LNCaP clone FGC (cell line): ENCODE data around the gene ZNF492.

Experiments
- DNase-seq: peaks from one replicate; pipeline ENCODE4 v3.0.0-alpha.2; 2011; ENCODE audit warnings: low read depth
- H3K4me3 ChIP-seq: 2 replicates; pipeline ENCODE4 v1.5.1; 2011; ENCODE audit warnings: mild to moderate bottlenecking, low read depth, low read length, control low read depth
- CTCF ChIP-seq: IDR thresholded peaks from 2 replicates; pipeline ENCODE4 v1.5.1; 2012; ENCODE audit warnings: mild to moderate bottlenecking; ENCODE audit not compliant: control insufficient read depth, insufficient read depth; ENCODE audit errors: extremely low read depth

ZNF492 gene

GRCh38 chr19:22603518-22604440 is 30.3 kb upstream of the ZNF492 start:
- no peak overlapping the region for H3K4me3 ChIP-seq
- no peak for TF ChIP-seq CTCF
- no peak for DNase-seq

- DNase-seq = no peak
- TF ChIP-seq CTCF = no peak
- H3K4me3 ChIP-seq = no peak overlapping the region
Observed at GRCh38 chr19:22604571-22605274, 29.4 kb upstream of the ZNF492 start.

DNA sequence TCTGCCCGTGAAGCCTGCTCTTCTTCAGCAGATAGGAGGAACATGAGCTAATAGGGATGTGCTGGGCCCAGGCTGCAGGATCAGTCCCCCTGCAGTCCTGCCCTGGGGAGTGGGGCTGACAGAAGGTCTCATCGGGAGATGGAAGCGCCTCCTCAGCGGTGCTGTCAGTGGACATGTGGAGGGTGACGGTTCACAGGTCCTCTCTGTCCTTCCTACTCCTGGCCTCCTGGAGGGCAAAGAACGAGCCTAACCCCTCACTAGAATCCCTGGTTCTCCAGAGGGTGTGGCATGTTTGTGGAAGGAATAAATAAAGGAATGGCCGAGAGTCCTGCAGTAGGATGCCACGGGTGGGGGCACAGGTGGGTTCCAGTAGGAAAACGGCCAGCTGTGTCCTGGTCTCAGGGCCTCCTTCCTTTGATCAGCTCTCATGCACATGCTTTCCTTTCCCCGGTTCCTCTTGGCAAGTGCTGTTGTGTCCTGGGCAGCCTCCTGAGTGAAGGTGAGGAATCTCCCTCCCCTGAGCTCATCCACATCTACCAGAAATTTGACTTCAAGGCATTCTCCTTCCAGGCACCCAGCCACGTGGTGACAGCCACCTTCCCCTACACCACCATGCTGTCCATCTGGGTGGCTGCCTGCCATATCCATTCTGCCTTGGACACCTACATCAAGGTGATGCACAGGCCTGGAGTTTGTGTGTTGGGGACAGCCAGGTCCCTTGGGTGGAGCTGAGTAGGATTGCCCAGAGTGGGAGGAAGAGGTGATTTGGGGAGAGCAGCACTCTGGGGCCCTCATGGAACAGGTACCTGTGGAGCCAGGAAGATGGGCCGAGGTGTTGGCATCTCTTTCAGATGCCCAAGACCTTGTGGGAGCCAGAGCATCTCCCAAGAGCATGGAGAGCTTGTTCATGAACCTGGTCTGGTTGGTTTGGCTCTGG is 28.6 kb upstream of the ZNF492 start:
- no peak for DNase-seq
- H3K4me3 ChIP-seq = no peak overlapping the region
- TF ChIP-seq CTCF = no peak

GRCh38 chr19:22606212-22606553 is 27.9 kb upstream of the ZNF492 start:
- no peak for DNase-seq
- no peak overlapping the region for H3K4me3 ChIP-seq
- TF ChIP-seq CTCF = no peak

DNA sequence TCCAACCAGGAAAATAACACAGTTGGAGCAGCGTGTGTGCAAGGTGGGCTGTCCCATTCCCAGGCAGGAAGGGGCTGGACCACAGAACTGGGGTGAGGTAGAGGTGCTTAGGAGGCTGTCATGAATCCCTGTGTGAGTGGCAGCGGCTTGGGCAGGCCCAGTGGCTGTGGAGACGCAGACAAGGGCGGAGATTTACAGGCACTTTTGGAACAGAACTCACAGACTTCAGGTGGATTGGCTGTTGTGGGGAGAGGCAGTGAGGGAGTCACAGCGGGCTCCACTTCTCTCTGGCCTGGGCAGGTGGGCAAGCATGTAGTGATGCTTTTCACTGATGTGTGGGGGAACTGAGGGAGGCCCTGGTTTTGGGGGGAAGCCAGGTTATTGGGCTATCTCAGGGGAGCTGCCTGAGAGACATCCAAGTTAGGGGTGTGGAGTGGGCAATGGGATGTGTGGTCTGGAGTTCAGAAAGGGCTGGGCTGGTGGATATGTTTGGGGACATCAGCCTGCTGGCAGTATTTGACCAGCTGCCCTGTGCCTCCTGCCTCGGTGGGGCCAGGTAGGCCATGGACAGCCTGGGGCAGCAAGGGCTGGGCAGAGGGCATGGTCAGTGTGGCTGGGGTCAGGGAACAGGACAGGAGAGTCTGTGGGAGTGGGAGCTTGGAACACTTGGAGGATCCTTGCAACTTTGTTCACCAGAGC is 27.0 kb upstream of the ZNF492 start:
- DNase-seq = no peak
- TF ChIP-seq CTCF = no peak
- no peak overlapping the region for H3K4me3 ChIP-seq
